HEK293T (cell line): ENCODE measurements around the gene MRPS31.

Source experiments
- BHLHE40 ChIP-seq: fragments of 450-650 bp; IDR thresholded peaks from 2 replicates; pipeline ENCODE4 v1.6.1; 2016; ENCODE audit warnings: mild to moderate bottlenecking, moderate library complexity, borderline replicate concordance
- HDGF ChIP-seq: fragments of 450-650 bp; IDR thresholded peaks from 2 replicates; pipeline ENCODE4 v1.6.1; 2017; ENCODE audit warnings: antibody characterized with exemption, borderline replicate concordance

DNA sequence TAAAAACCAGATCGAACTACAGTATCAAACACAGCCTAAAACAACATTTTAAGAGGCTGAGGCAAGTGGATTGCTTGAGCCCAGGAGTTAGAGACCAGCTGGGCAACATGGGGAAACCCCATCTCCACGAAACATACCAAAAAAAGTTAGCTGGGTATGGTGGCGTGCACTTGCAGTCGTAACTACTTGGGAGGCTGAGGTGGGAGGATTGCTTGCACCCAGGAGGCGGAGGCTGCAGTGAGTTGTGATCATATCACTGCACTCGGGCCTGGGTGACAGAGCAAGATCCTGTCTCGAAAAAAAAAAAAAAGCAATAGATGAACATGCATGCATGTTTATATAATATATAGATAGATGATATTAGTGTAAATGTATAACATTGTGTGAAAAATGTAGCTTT lies 5.2 kb upstream of the MRPS31 start:
- TF ChIP-seq HDGF (no peak), BHLHE40 (no peak)
